Lower leg skin (tissue), 4 donors: Measurements from ENCODE around the gene ANKRD39. TPM values are rescaled to one million over a fixed set of nuclear protein-coding genes. Genes with fewer than 3 reads are reported as not detected.

ENCODE experiments used
- DNase-seq, 2 donors: peaks; one replicate each; pipeline ENCODE4 v3.0.0-alpha.2; 2019; ENCODE audit warnings: low spot score in 2 of 2
- H3K4me3 ChIP-seq: fragments of 200-600 bp; sonication (generic); 2 replicates; pipeline ENCODE4 v1.5.1; 2017; ENCODE audit warnings: mild to moderate bottlenecking, low read depth; ENCODE audit not compliant: poor library complexity, severe bottlenecking
- CTCF ChIP-seq, 3 donors: fragments of 450-650 bp; IDR thresholded peaks; one replicate each; pipeline ENCODE4 v1.5.1; 2016; ENCODE audit warnings: antibody characterized with exemption in 3 of 3, mild to moderate bottlenecking in 3 of 3, moderate library complexity in 2 of 3
- POLR2A ChIP-seq, 2 donors: fragments of 450-650 bp; IDR thresholded peaks; one replicate each; pipeline ENCODE4 v1.6.1; 2016 to 2017; ENCODE audit warnings: antibody characterized with exemption in 2 of 2, mild to moderate bottlenecking in 1 of 2, moderate library complexity in 1 of 2
- WGBS, 2 donors: methylation state at CpG; one replicate each; pipeline ENCODE4 v1.1.5; 2018; 5-methylcytosine and 5-hydroxymethylcytosine counted together
- intact Hi-C: fragments of 100-400 bp; cut with DNase I; formaldehyde crosslinking; loops from one replicate; pipeline ENCODE4 v1.15.0; 2023; ENCODE audit warnings: low total_unique reads
- total RNA-seq, 4 donors: library from RNA; depleted of rRNA; stranded (reverse); fragments of >200 nt; gene quantifications; one replicate each; pipeline ENCODE4 v1.1.0, GENCODE V29; 2016

ANKRD39 gene
- total RNA-seq, 4 donors from 2014 or later = 7.6 to 15.3 (median 14.4) TPM

GRCh38 chr2:96884299-96885094 is 26.7 kb upstream of the ANKRD39 start:
- DNase-seq = no peak
- no peak for TF ChIP-seq POLR2A (IDR thresholded peaks at IDR 0.05)
- TF ChIP-seq CTCF (IDR thresholded peaks at IDR 0.05) = no peak
- intact Hi-C loops = no loop called here
- WGBS, 2 donors = 77 to 80% methylated on average over 18 to 19 of the region's 19 CpGs
- no peak overlapping the region for H3K4me3 ChIP-seq

DNA sequence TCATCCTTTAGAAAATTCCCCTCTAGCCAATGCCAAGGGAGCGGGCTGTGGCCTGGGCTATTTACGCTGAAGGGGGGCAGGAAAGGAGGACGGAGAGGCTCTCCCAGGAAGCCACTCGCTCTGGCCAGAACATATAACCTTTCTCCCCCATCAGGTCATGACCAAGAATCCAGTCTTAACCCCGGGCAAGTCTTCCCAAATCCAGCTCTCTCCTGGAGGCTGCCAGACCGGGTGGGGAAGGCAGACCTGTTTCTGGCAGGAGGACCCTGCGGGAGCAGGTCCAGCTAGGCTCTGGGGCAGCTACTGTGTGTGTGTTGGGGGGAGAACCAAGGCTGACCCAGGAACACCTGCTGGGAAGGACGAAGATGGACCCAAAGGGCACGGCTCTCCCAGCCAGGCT is 25.5 kb upstream of the ANKRD39 start:
- no peak for DNase-seq
- WGBS, 2 donors = 79% methylated on average over 7 to 9 of the region's 9 CpGs
- no peak overlapping the region for H3K4me3 ChIP-seq
- intact Hi-C loops = no loop called here
- TF ChIP-seq CTCF (IDR thresholded peaks at IDR 0.05) (no peak), POLR2A (IDR thresholded peaks at IDR 0.05) (no peak)

- WGBS, 2 donors = 58 to 67% methylated on average over 8 of the region's 8 CpGs
- H3K4me3 ChIP-seq = no peak overlapping the region
- DNase-seq = no peak
- no peak for TF ChIP-seq POLR2A (IDR thresholded peaks at IDR 0.05)
- TF ChIP-seq CTCF (IDR thresholded peaks at IDR 0.05) = no peak
- intact Hi-C loops = no loop called here
Observed at GRCh38 chr2:96882906-96883305, 25.1 kb upstream of the ANKRD39 start.

- no peak overlapping the region for H3K4me3 ChIP-seq
- WGBS, 2 donors = 15 to 64% methylated on average over 9 to 12 of the region's 12 CpGs
- no peak for DNase-seq
- intact Hi-C loops = no loop called here
- no peak for TF ChIP-seq POLR2A (IDR thresholded peaks at IDR 0.05)
- no peak for TF ChIP-seq CTCF (IDR thresholded peaks at IDR 0.05)
Observed at GRCh38 chr2:96882230-96882629, 24.4 kb upstream of the ANKRD39 start.

DNA sequence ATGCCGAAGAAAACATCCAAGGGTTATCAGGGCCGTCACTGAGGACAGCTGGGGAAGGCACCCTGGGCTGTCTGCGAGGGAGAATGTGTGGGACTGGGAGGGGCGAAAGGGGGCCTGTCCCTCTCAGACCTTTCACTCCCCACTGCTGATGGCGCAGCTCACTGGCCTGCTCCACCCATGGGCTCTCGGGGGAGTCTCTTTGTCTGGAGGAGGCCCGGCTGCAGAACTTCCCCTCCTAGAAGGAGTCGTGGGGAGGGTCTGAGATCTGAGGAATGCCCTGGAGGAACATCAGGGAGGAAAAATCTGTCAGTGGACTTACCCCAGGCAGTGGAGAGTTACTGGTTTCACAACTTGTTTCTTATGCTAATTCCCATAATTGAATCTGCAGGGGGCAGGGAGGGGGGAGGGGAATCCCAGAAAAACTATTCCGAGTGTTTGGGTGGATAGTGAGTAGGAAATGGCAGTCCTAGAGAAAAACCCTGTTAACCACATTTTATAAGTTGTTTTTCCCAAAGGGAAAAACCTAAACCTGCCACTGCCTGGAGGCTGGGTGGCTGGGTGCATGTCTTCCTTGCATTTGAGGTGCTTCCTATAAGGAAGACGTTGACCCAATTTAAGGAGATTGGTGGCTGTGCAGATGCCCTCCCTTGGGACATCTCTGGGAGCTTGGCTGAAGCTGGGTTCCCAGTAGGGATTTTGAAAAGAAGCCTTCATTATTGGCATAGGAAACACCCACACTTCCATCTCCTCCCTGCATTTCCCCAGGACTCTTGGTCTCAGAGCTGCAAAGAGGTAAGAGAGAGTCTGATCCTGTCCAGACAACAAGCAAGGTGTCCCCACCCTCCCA is 23.8 kb upstream of the ANKRD39 start:
- DNase-seq = no peak
- 56 to 59% methylated on average over 9 to 10 of the region's 10 CpGs for WGBS, 2 donors
- intact Hi-C loops = no loop called here
- no peak for TF ChIP-seq POLR2A (IDR thresholded peaks at IDR 0.05)
- TF ChIP-seq CTCF (IDR thresholded peaks at IDR 0.05) = no peak
- no peak overlapping the region for H3K4me3 ChIP-seq
